ENCODE results near the gene PLEKHA6.
A peak's percentile ranks its signal among the peaks of the same experiment; 100 is the strongest.

PLEKHA6 gene

DNA sequence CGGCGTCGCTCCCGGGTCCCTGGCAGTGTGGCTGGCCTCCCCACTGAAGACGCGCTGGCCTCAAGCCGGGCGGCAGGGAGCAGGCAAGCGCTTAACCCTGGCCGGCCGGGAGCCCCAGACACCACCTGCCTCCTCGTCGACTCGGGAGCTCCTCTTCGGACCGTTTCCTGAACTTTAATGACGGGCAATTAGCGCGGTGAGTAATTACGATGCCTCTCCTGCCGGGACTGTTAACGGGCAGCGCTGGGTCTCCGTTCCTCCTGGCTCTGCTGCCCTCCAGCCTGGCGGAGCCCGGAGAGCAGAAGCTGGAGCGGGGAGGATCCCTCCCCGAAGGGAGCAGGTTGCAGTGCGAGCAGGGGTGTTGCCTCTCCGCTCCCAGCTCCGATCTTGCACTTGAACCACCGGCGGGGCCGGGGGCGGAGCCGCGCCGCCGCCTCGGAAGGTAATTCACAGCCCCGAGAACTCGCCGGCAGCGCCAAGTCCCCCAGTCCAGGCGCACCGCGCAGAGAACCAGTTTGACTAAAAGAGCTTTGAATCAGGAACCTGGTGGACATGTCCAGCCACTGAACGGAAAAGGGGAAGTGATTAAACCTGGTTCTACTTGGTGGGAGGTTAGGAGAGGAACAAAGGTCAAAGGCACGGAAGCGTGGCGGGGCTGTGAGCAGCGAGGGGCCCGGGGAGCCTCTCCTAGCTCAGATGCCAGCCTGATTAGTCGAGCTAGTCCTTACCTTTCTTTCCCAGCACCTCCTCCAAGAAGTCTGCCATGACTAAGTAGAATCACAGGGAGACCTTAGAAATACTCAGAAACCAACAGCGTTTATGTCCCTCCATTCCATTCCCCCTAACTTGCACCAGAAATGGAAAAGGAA is 18.3 kb upstream of the PLEKHA6 start:
- DNase-seq = peak; percentile 58 to 77 (median 73)

DNA sequence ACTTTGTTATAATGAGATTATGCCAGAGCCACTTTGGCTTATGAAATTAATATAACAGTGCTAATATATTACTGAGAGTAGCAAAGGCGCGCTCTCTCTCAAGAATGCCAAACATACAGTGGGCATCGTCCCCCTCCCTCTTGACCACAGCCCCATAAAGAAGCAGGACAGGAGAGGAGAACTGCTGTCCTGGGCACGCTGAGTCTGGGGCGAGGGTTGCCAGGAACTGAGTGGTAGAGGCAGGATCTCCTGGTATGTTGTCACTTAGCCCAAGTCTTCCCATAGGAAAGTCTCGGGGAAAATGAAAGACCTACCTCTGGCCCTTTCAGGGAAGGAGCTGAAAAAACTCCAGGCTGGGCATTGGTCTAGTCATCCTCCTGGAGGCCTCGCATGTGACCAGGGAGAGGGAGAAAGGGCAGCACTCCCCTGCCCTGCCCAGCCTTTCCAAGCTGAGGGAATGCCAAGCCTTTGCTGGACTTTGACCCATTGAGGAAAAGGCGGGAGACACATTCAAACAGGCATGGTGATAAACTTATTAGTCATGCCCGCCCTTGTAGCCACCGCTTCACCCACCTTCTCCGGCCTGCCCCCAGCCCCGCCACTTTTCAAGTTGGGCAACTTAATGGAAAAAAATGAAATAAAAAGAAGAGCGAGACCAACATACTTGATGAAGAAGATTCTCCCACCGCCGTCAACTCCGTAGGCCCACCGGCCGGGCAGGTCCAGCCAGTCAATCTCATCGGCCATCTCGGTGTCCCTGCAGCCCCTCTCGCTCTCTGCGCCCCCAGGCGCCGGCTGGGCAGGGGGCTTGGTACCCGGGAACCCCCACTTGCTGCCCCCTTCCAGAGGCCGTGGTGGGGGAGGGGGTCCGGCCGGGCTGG is 17.4 kb upstream of the PLEKHA6 start:
- no peak for DNase-seq

DNA sequence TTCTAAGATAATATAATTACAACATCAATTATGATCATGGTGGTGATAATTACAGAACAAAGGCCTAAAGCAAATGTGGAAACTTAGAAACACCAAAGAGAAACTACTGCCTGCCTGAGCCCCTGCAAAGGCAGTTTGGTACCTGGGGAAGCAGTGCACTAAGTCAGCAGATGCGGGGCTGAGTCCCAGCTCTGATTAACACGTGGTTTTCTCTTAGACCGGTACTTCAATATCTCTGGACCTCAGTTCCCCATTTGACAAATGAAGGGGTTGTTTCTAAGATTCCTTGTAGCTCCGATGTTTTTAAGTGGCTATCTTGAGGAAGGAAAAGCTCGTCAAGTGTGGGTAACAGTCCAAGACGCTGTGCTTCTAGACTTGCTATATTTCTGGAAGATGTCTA is 16.7 kb upstream of the PLEKHA6 start:
- DNase-seq = peak; percentile 17 to 40 (median 27)

DNA sequence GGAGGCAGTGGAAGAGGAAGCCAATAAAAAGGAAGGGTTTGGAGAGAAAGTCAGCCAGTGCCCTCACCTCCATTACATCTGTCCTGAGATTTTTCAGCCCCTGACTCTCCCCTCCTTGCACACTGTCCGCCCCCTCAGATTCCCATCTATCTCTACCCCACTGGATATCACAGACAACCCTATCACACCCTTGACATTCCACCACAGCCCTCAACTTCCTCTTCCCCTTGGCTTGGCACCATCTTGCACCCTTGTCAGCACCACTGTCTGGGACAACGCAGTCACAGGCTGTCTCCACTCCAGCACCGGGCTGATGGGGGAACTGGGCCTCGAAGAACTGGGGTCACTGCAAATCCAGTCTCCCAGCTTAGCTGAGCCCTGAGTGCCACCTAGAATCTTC is 14.2 kb upstream of the PLEKHA6 start:
- no peak for DNase-seq

DNA sequence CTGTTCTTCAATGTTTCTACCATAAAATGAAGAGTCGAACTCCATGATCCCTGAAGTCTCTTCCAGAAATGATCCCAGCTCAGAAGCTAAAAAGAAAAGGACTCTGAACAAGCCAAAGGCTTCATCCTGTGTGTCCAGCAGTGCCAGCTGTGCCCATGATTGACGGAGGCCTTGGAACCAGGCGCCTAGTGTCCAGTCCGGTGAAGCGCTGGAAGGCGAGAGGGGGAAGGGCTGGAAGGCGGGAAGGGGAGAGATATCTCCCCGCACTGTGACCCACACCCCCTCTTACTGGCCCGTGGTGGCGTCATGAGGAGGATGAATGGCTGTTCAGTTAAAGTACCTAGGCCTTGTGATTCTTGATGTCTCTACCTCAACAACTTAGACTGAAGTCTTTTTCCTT is 10.4 kb upstream of the PLEKHA6 start:
- no peak for DNase-seq

- DNase-seq = peak; percentile 14 to 44 (median 38)
These were observed 9.4 kb upstream of the PLEKHA6 start for GRCh38 chr1:204368996-204369726.

DNA sequence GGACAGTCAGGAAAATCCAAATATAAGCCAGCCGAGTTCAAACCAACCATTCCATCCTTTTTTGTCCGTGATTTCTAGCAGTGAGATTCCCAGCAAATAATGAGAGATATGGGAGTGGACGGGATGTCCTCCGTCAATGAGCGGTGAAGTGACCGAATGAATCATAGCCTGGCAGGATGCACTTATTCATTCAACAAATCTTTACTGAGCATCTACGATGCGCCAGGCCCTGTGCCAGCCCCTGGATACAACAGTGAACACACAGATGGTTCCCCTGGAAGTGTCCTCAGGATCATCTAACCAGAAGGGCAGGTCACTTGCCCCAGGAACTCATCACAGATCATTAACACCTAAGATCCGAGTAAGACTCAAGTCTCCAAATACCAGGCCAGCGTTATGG is 8.2 kb upstream of the PLEKHA6 start:
- DNase-seq = no peak

GRCh38 chr1:204367193-204367858 is 7.6 kb upstream of the PLEKHA6 start:
- DNase-seq = no peak

- DNase-seq = peak in 3 of 4 experiments; percentile 10 to 42 (median 32)
These were observed 7.0 kb upstream of the PLEKHA6 start for GRCh38 chr1:204366759-204367158.

GRCh38 chr1:204363335-204364114 is 3.8 kb upstream of the PLEKHA6 start:
- DNase-seq = peak; percentile 80 to 86 (median 84)

DNA sequence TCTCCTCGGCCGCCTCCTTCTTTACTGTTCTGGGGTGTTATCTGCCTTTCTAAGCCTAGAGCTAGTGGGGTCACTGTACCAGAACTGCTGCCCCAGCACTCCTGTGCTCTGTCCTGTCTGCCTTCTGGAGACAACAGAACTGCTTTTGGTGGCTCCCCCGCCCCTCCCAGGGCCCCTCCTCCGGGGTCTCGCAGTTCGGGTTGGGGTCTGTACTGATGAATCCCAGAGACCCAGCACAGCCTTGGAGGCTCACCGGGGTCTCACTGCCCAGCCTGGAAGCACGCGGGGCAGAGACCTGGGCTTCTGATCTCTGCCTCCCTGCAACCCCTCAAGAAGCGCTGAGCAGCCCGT is 3.2 kb upstream of the PLEKHA6 start:
- no peak for DNase-seq

DNA sequence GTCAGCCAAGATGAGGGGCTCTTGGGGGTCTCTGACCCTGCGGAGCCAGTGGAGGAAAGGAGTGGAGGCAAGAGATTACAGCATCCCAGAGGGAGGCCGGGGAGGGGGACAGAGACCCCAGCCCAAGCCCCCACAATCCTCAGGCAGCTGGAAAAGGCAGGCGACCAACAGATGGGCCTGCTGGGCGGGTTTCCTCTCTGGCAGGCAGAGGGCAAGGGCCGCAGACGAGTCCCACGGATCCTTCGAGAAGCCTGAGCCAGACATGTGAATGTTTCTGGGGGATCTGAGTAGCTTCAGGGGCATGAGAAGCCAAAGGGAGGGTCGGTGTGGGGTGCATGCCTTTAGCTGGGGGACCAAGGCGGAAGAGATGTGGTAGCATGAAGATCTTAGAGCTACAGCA is 2.1 kb upstream of the PLEKHA6 start:
- DNase-seq = no peak

DNA sequence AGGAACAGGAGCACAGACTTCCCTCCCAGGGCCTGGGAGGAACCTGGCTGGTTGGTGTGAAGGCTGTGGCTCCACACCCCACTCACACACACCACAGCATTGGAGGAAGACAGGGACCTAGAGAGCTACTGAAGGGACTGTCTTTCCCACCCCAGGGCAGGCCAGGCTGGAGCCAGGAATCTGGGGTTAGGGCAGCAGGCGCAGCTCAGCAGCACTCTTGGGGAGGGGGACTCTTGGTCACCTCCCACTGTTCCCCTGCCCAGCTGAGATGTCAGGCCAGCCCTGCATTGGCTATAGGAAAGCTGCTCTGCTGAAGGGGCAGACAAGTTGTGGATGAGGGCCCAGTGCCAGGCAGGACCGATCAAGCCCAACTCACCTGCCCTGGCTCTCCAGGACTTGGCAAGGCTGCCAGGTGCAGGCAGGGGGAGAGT is 1.6 kb upstream of the PLEKHA6 start:
- peak in 1 of 4 experiments; percentile 13 for DNase-seq

- DNase-seq = no peak
These were observed 585 bp upstream of the PLEKHA6 start for GRCh38 chr1:204360314-204360713.

DNA sequence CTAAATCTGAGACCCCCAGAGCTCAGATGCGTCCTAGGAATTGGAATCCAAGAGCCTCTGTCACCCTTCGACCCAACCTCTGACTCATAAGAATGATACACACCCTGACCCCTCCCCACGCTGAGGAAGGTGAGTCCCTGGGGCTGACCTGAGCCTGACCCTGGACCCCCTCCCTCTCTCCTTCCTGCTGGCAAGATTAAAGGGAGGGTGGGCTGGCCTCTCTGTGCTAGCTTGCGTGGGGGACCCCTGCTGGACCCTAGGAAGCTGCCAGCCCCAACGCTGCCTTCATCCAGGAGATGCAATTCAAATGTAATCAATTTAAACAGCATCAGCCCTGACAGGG is 627 bp downstream of the PLEKHA6 start:
- no peak for DNase-seq

GRCh38 chr1:204358605-204359004 is 1.1 kb downstream of the PLEKHA6 start:
- no peak for DNase-seq

DNA sequence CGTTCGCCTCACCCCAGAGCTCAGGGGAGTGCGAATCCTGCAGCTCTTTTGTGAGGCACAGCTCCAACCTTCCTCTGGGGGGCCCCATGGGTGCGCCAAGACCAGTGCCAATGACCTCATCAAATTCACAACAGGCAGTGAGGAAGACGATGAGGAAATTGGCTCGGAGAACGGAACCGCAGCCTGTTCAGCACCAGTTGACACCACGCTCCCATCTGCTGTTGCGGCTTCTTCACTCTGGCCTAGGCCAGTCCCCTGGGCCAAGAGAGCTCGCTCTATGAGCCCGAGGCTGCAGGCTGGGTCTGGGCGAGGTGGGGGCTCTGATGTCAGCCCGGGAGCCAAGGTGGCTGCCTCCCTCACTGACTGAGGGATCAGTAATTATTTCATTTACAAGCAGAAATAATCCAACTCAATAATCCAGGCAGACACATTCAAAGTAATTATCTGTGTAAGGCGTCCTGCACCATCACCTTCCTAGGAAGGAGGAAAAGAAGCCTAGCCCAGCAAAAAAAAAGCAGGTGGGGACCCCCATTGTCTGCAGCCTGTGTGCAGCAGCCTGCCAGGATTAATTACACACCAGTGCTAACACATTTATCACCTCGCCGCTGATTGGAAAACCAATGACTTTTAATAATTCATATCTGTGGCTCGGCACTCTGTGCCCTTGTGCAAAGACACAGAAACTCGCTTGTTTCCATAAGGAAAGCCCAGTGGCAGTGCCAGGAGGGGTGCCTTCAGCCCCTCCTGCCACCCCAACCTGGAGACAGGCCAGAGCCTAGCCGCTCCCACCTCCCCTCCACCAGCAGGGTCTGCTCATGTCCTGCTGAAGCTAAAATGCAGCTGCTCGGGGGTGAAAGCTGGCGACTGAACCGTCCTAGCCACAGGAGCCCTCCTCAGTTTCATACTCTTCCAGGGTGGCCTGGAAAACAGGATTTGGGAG is 1.9 kb downstream of the PLEKHA6 start:
- DNase-seq = peak; percentile 64 to 79 (median 74)

DNA sequence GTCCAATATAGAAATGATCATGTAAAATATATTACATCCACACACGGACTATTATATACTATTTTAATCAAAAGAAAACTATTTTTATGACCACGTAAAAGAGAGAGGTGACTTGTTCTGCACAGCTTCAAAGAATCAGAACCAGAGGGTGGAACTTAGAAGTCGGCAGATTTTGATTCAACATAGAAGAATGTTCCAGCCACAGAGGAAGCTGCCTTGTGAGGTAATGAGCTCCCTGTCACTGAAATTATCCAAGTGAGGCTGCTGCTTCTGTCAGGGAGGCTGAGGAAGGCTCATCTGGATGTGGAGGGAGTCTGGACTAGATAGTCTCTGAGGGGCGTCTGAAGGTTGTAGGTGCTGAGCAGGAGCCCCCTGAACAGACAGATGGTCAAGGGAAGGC is 2.7 kb downstream of the PLEKHA6 start:
- no peak for DNase-seq

DNA sequence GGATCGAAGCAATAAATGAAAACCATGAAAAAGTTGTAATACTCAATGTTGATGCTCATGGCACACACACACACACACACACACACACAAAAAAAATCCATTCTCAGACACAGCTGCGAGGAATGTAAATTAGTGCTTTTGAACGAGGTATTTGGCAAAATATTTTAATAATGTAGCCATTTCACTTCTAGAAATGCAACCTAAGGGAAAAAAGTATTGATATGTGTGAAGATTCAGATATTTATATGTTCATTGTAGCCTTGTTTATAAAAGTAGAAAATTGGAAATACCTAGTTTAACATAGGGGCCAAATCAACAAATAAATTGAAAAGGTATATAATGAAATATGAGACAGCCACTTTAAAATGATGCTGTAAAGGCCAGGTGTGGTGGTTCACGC is 3.8 kb downstream of the PLEKHA6 start:
- DNase-seq = no peak

- no peak for DNase-seq
These were observed 5.2 kb downstream of the PLEKHA6 start for GRCh38 chr1:204354579-204354978.

Measured in suppressor macrophage (primary cell).